Endothelial cell of umbilical vein (primary cell): ENCODE measurements around the gene EEF1AKMT2.

ENCODE experiments used
- CTCF ChIP-seq, 2 donors: IDR thresholded peaks; 1 replicate in 1 of 2; 2 replicates in 1 of 2; pipeline ENCODE4 v1.5.1; 2011; ENCODE audit warnings: low read length in 2 of 2, mild to moderate bottlenecking in 2 of 2, moderate library complexity in 2 of 2, control low read depth in 1 of 2, inconsistent platforms in 1 of 2, low read depth in 1 of 2; ENCODE audit not compliant: insufficient read depth in 1 of 2; ENCODE audit errors: extremely low read depth in 1 of 2
- EZH2 ChIP-seq: IDR thresholded peaks from 2 replicates; pipeline ENCODE4 v1.6.1; 2012; ENCODE audit warnings: borderline replicate concordance, low read depth, mild to moderate bottlenecking, moderate library complexity, low read length, inconsistent platforms; ENCODE audit not compliant: severe bottlenecking
- JUN ChIP-seq: IDR thresholded peaks from 2 replicates; pipeline ENCODE4 v1.6.1; 2011; ENCODE audit warnings: borderline replicate concordance, low read depth; ENCODE audit not compliant: insufficient read length, insufficient read depth
- MAX ChIP-seq: IDR thresholded peaks from 2 replicates; pipeline ENCODE4 v1.6.1; 2011; ENCODE audit not compliant: insufficient read depth, insufficient read length
- POLR2A ChIP-seq: IDR thresholded peaks from 2 replicates; pipeline ENCODE4 v1.6.1; 2012; ENCODE audit warnings: low read depth, mild to moderate bottlenecking, control low read depth, low read length
- POLR2AphosphoS5 ChIP-seq: IDR thresholded peaks from 2 replicates; pipeline ENCODE4 v1.6.1; 2012; ENCODE audit warnings: low read depth, mild to moderate bottlenecking, control low read depth, low read length, moderate library complexity; ENCODE audit not compliant: insufficient read depth

- TF ChIP-seq CTCF (IDR thresholded peaks at IDR 0.05; ENCODE audit: extremely low read depth in 1 of 2, insufficient read depth in 1 of 2, low read depth in 1 of 2, low read length in 2 of 2): no peak
- TF ChIP-seq EZH2: no peak
- no peak for TF ChIP-seq POLR2A
- TF ChIP-seq JUN: no peak
- TF ChIP-seq MAX: no peak
- TF ChIP-seq POLR2AphosphoS5: no peak
Observed at GRCh38 chr10:124741922-124742412, 49.7 kb downstream of the EEF1AKMT2 start.
